Measurements from ENCODE around the gene FOXD1. TPM values are rescaled to one million over a fixed set of nuclear protein-coding genes. Genes with fewer than 3 reads are reported as not detected.
"Not testable (repeated sequence)": the region's sequence is repeated elsewhere in the genome, so short reads cannot be mapped to it uniquely, and the experiment has no call there.

Gene FOXD1
- total and polyA plus RNA-seq, 8 donors, result 0.06 to 0.14 (median 0.12) TPM; not detected in 5

DNA sequence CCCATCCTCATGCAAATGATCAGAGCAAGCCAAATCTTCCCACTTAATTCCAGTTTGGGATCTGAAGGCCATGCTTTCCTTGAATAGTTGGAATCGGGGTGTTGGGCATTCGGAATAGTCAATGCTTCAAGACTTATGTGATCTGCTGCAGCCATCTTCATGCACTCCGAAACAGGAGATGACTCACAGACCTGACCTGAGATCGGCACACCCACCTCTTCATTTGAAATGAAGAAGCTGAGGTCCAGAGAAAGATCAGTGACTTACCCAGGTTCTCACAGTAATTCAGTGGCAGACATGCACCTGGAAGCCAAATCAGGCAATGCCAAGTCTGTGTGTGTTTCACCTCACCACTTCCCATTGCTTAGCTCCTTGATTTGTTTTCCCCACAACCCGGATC, 33.0 kb downstream of the FOXD1 start:
- Histone ChIP-seq H3K27me3 (peaks cover 0 to 29% (median 5%) of the 10 kb centered on the region in 4 donors), H3K9me3 (no peaks in the 10 kb centered on the region), H3K36me3 (no peaks in the 10 kb centered on the region), H3K4me3 (no peak overlapping the region), H3K4me1 (peaks cover 0 to 6% (median 0%) of the 10 kb centered on the region in 3 donors), H3K27ac (no peak overlapping the region)
- TF ChIP-seq, protein P1, sequence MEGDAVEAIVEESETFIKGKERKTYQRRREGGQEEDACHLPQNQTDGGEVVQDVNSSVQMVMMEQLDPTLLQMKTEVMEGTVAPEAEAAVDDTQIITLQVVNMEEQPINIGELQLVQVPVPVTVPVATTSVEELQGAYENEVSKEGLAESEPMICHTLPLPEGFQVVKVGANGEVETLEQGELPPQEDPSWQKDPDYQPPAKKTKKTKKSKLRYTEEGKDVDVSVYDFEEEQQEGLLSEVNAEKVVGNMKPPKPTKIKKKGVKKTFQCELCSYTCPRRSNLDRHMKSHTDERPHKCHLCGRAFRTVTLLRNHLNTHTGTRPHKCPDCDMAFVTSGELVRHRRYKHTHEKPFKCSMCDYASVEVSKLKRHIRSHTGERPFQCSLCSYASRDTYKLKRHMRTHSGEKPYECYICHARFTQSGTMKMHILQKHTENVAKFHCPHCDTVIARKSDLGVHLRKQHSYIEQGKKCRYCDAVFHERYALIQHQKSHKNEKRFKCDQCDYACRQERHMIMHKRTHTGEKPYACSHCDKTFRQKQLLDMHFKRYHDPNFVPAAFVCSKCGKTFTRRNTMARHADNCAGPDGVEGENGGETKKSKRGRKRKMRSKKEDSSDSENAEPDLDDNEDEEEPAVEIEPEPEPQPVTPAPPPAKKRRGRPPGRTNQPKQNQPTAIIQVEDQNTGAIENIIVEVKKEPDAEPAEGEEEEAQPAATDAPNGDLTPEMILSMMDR (IDR thresholded peaks at IDR 0.05), result no peak
- DNase-seq (no peak), ATAC-seq (no peak), FAIRE-seq (no peak)
- 77 to 84% methylated on average over 5 of the region's 5 CpGs for WGBS, 2 donors
- intact Hi-C loops (cut with DNase I), result no loop called here

DNA sequence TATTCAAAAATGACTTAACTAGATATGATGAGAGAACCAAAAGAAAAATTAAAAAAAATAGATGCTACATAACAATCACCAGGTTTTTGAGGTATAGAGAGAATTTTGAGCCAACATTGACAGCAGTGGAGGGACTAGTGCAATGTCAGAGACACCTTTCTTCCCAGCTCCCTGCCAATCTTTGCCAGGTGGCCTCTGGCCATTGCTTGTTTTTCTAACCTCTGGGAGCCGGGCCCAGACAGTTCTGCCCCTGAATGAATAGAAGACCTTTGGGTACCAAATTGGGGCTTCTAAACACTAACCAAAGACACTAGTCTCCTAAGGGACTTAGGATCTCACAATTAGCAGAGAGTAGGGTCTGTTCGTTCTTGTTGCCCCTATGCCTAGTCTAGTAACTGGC, 33.4 kb downstream of the FOXD1 start:
- peaks cover 0 to 24% (median 3%) of the 10 kb centered on the region in 4 donors for H3K27me3 ChIP-seq
- no peak for DNase-seq
- no peak for FAIRE-seq
- no peak overlapping the region for H3K4me3 ChIP-seq
- TF ChIP-seq, protein P1 (IDR thresholded peaks at IDR 0.05), result no peak
- ATAC-seq, result no peak
- intact Hi-C loops (cut with DNase I), result no loop called here
- WGBS, 2 donors, result 68 to 71% methylated on average over 2 of the region's 2 CpGs
- H3K9me3 ChIP-seq, result no peaks in the 10 kb centered on the region
- no peaks in the 10 kb centered on the region for H3K36me3 ChIP-seq
- peaks cover 0 to 6% (median 0%) of the 10 kb centered on the region in 3 donors for H3K4me1 ChIP-seq
- H3K27ac ChIP-seq, result no peak overlapping the region

DNA sequence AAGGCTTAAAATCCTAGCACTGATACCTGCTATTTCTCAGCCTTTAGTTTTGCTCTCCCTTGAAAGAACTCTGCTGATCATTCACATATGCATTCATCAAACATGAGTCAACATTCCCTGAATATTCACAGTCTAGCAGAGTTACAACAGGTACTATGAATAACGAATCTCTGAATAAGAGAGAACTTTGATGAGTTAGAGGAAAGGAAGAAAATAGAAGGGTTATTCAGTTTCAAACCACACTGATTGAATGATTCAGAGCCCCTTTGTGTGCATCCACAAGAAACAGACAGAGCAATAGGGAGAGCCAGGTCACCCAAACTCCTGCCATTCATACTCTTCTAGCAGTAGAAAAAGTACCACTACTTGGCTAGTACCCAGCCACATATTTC, 36.0 kb downstream of the FOXD1 start:
- DNase-seq, result no peak
- ATAC-seq, result no peak
- Histone ChIP-seq H3K27me3 (peaks cover 0 to 5% (median 0%) of the 10 kb centered on the region in 4 donors), H3K27ac (no peak overlapping the region), H3K4me1 (no peaks in the 10 kb centered on the region), H3K4me3 (no peak overlapping the region), H3K36me3 (no peaks in the 10 kb centered on the region), H3K9me3 (no peaks in the 10 kb centered on the region)
- 80 to 81% methylated on average over 1 of the region's 1 CpG for WGBS, 2 donors
- FAIRE-seq, result no peak
- intact Hi-C loops (cut with DNase I), result no loop called here
- TF ChIP-seq, protein P1 (IDR thresholded peaks at IDR 0.05), result no peak

DNA sequence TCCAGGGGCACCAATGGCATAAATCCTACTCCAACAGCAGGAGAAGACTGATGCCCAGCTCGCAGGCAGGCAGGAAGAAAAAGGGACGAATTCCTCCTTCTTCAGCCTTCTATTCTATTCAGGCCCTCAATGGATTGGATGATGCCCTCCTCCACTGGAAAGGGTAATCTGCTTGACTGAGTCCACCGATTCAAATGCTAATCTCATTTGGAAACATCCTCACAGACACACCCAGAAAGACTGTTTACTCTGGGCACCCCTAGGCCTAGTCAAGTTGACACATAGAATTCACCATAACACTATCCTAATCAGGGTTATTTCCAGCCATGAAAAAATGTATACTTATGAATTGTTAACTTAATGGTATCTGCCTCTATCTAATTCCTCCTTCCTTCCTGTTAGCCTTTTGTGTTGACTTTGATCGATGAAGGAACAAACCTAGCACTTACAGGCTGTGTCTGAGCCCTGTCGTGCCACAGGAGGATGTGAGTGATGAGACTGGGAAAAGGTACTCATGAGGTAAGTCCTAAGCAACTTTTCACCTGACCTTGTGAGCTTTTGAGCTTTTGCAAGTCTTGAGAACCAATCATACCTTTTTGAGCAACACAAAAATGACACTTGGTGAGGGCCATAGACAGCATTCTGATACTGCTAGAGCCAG, 36.5 kb downstream of the FOXD1 start:
- H3K36me3 ChIP-seq, result no peaks in the 10 kb centered on the region
- H3K27ac ChIP-seq, result no peak overlapping the region
- no peak for FAIRE-seq
- 64 to 68% methylated on average over 5 of the region's 5 CpGs for WGBS, 2 donors
- peaks cover 0 to 2% (median 0%) of the 10 kb centered on the region in 4 donors for H3K27me3 ChIP-seq
- no peak for ATAC-seq
- DNase-seq, result no peak
- H3K4me1 ChIP-seq, result no peaks in the 10 kb centered on the region
- H3K9me3 ChIP-seq, result no peaks in the 10 kb centered on the region
- no peak overlapping the region for H3K4me3 ChIP-seq
- TF ChIP-seq, protein P1 (IDR thresholded peaks at IDR 0.05), result no peak
- intact Hi-C loops (cut with DNase I), result no loop called here

DNA sequence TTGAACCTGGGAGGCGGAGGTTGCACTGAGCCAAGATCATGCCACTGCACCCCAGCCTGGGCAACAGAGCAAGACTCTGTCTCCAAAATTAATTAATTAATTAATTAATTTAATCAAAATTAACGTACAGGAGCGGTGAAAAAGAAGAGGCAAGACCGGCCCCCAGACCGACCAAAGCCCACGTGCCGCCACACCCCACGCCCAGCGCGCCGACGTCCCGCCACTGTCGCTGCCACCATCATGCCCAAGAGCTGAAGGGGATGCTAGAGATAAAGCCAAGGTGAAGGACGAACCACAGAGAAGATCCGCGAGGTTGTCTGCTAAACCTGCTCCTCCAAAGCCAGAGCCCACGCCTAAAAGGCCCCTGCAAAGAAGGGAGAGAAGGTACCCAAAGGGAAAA, 38.6 kb downstream of the FOXD1 start:
- H3K9me3 ChIP-seq; intact Hi-C loops (cut with DNase I); H3K36me3 ChIP-seq; H3K27me3 ChIP-seq; H3K4me3 ChIP-seq; ATAC-seq; FAIRE-seq; H3K27ac ChIP-seq; H3K4me1 ChIP-seq; DNase-seq: not testable (repeated sequence)
- WGBS, 2 donors, result 88 to 91% methylated on average over 17 to 18 of the region's 18 CpGs

All from pancreas (tissue), 10 donors.